Upper lobe of left lung (tissue), 4 donors: ENCODE results near the gene STAT5A.

ENCODE experiments used
- CTCF ChIP-seq, 6 experiments: fragments of 450-650 bp in 4 of 6; fragments of 200-600 bp in 2 of 6; sonication (generic) in 2 of 6; IDR thresholded peaks; one replicate each; pipeline ENCODE4 v1.5.1; 2016 to 2019; ENCODE audit warnings: antibody characterized with exemption in 6 of 6
- EP300 ChIP-seq, 4 donors: sonication (generic); formaldehyde crosslinking; IDR thresholded peaks; one replicate each; pipeline ENCODE4 v1.5.1; 2017; ENCODE audit warnings: antibody characterized with exemption in 4 of 4, control low read depth in 2 of 4

GRCh38 chr17:42243493-42243982 is 44.8 kb upstream of the STAT5A start:
- TF ChIP-seq CTCF (IDR thresholded peaks at IDR 0.05), result no peak
- no peak for TF ChIP-seq EP300 (IDR thresholded peaks at IDR 0.05)
